GM19328 (cell line): ENCODE measurements around the gene LRRC74A.

Source experiments
- ATAC-seq: cut with Tn5 transposase; IDR thresholded peaks from one replicate; pipeline ENCODE4 v1.9.1; 2021; ENCODE audit warnings: mild to moderate bottlenecking, moderate library complexity; ENCODE audit not compliant: unreplicated experiment

Gene LRRC74A

GRCh38 chr14:76808990-76809389, 17.2 kb upstream of the LRRC74A start:
- no peak for ATAC-seq

GRCh38 chr14:76810525-76810924, 15.7 kb upstream of the LRRC74A start:
- ATAC-seq, result no peak

GRCh38 chr14:76810953-76811400, 15.2 kb upstream of the LRRC74A start:
- ATAC-seq, result no peak

GRCh38 chr14:76811561-76811960, 14.6 kb upstream of the LRRC74A start:
- ATAC-seq, result no peak

GRCh38 chr14:76812093-76812421, 14.2 kb upstream of the LRRC74A start:
- no peak for ATAC-seq

GRCh38 chr14:76812422-76813383, 13.5 kb upstream of the LRRC74A start, which contains the start of gene ANGEL1:
TSS of gene ANGEL1 (minus strand) at chr14:76812882. CDS start at chr14:76812827, 55 bp downstream.
- ATAC-seq, result peak; percentile 72

- ATAC-seq, result no peak
These were observed 11.2 kb upstream of the LRRC74A start for GRCh38 chr14:76814726-76815645.

- no peak for ATAC-seq
These were observed 5.5 kb upstream of the LRRC74A start for GRCh38 chr14:76820700-76821099.

GRCh38 chr14:76827696-76828296, 1.6 kb downstream of the LRRC74A start:
- no peak for ATAC-seq

GRCh38 chr14:76828339-76829012, 2.3 kb downstream of the LRRC74A start:
- ATAC-seq, result no peak

GRCh38 chr14:76829013-76829365, 2.8 kb downstream of the LRRC74A start:
- no peak for ATAC-seq

- ATAC-seq, result no peak
These were observed 3.6 kb downstream of the LRRC74A start for GRCh38 chr14:76829650-76830421.

- ATAC-seq, result no peak
These were observed 4.3 kb downstream of the LRRC74A start for GRCh38 chr14:76830556-76830955.

- ATAC-seq, result no peak
These were observed 6.3 kb downstream of the LRRC74A start for GRCh38 chr14:76832503-76832988.

GRCh38 chr14:76833011-76833410, 6.8 kb downstream of the LRRC74A start:
- ATAC-seq, result no peak

- ATAC-seq, result no peak
These were observed 8.0 kb downstream of the LRRC74A start for GRCh38 chr14:76834241-76834661.

- ATAC-seq, result no peak
These were observed 9.9 kb downstream of the LRRC74A start for GRCh38 chr14:76836029-76836630.

GRCh38 chr14:76837524-76837923, 11.3 kb downstream of the LRRC74A start:
- ATAC-seq, result no peak

GRCh38 chr14:76842414-76842813, 16.2 kb downstream of the LRRC74A start:
- no peak for ATAC-seq
